ENCODE measurements around the gene ZBTB6. TPM values are rescaled to one million over a fixed set of nuclear protein-coding genes. Genes with fewer than 3 reads are reported as not detected.

Gene ZBTB6
- total and polyA plus RNA-seq, 2 of the 13 experiments (the other 11 are each of a cell fraction or from before 2014, with no cell fraction given): 3.7 to 7.1 TPM

- TF ChIP-seq ATRX (CRISPR knock-in tag; IDR thresholded peaks at IDR 0.05; ENCODE audit: borderline replicate concordance) (no peak), RFX1 (IDR thresholded peaks at IDR 0.05) (no peak), TP53 (CRISPR knock-in tag; conservative IDR thresholded peaks at IDR 0.05) (no peak), EP300 (IDR thresholded peaks at IDR 0.05; ENCODE audit: low read depth in 2 of 2, low read length in 2 of 2) (no peak; a peak in 1 of 4 replicates), EP300 (CRISPR knock-in tag; IDR thresholded peaks at IDR 0.05; ENCODE audit: borderline replicate concordance) (no peak), ZNF639 (CRISPR knock-in tag; conservative IDR thresholded peaks at IDR 0.05) (peak; percentile 69; the same call in 1 of the 2 replicates), TGIF2 (CRISPR knock-in tag; IDR thresholded peaks at IDR 0.05) (no peak), ZNF230 (CRISPR knock-in tag; IDR thresholded peaks at IDR 0.05) (no peak), ZNF530 (CRISPR knock-in tag; IDR thresholded peaks at IDR 0.05; ENCODE audit: low read depth) (no peak), JUND (CRISPR knock-in tag; IDR thresholded peaks at IDR 0.05) (no peak), NR2F6 (IDR thresholded peaks at IDR 0.05) (no peak), NR2F6 (CRISPR knock-in tag; IDR thresholded peaks at IDR 0.05) (no peak; the same call in 1 of the 2 replicates), FOXA1 (IDR thresholded peaks at IDR 0.05) (no peak), FOXA1 (CRISPR knock-in tag; IDR thresholded peaks at IDR 0.05) (no peak), ZNF577 (CRISPR knock-in tag; IDR thresholded peaks at IDR 0.05; ENCODE audit: borderline replicate concordance, low read depth) (no peak), TRAFD1 (CRISPR knock-in tag; IDR thresholded peaks at IDR 0.05; ENCODE audit: borderline replicate concordance) (no peak; the same call in 1 of the 2 replicates), ZHX1 (CRISPR knock-in tag; IDR thresholded peaks at IDR 0.05; ENCODE audit: low read depth) (no peak), KMT2B (CRISPR knock-in tag; IDR thresholded peaks at IDR 0.05) (peak; percentile 85), ZNF792 (CRISPR knock-in tag; IDR thresholded peaks at IDR 0.05) (peak; percentile 18; the same call in 1 of the 2 replicates), ZNF549 (CRISPR knock-in tag; IDR thresholded peaks at IDR 0.05) (no peak), PHF5A (CRISPR knock-in tag; IDR thresholded peaks at IDR 0.05; ENCODE audit: low read depth, unreplicated experiment) (peak; percentile 36), ZNF691 (CRISPR knock-in tag; IDR thresholded peaks at IDR 0.05; ENCODE audit: borderline replicate concordance, low read depth) (peak; percentile 78; the same call in 1 of the 2 replicates), MEF2D (CRISPR knock-in tag; IDR thresholded peaks at IDR 0.05) (0 out of 2 replicates have a peak, but pooled peaks have one; percentile 36), MED8 (CRISPR knock-in tag; IDR thresholded peaks at IDR 0.05; ENCODE audit: insufficient replicate concordance) (peak; percentile 59)
Observed at GRCh38 chr9:122904823-122905710, 8.1 kb downstream of the ZBTB6 start, which contains the start of gene RC3H2 (continued).

All from HepG2 (cell line).